Measurements from ENCODE around the gene C22orf39. TPM values are rescaled to one million over a fixed set of nuclear protein-coding genes. Genes with fewer than 3 reads are reported as not detected.

The C22orf39 gene
- total and polyA plus RNA-seq, 4 experiments from 2014 or later, result 40.5 to 58.3 (median 48.9) TPM

DNA sequence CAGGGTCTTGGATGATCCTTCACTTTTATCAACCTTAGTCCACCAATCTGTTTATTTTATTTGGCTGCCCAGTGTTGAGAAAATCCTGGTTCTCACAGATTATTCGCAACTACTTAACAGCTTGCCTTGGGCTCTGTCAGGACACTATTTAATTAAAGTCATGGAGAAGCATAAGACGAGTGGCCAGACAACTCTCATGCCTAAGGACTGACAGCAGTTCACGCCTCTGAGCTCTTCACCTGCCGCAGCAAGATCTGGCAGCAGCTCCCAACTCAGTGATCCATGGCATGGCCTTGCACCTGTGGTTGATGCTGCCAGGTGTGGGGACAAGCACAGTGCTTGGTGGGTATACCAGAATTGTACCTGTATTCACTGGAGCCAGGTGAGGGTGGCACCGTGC, 53.8 kb downstream of the C22orf39 start:
- DNase-seq, result no peak
- H3K9me3 ChIP-seq (ENCODE audit: control insufficient read depth in 1 of 2, low read length in 2 of 2), result no peaks in the 10 kb centered on the region
- H3K4me1 Mint-ChIP-seq, result no peaks in the 10 kb centered on the region
- H3K4me3 Mint-ChIP-seq, result no peak overlapping the region
- no peak overlapping the region for H3K27ac ChIP-seq (ENCODE audit: low read depth, low read length)
- peaks cover 0 to 2% (median 0%) of the 10 kb centered on the region in 8 donors for H3K9me3 Mint-ChIP-seq
- H3K27me3 ChIP-seq (ENCODE audit: insufficient read depth, low read length), result no peaks in the 10 kb centered on the region
- H3K4me1 ChIP-seq (ENCODE audit: insufficient read depth, low read length), result no peaks in the 10 kb centered on the region
- CTCF ChIA-PET (ENCODE audit: partially characterized antibody), result interaction anchor here (0.5 to 0.7 kb wide), 2 partner anchors 150 to 287 kb away, joined by 3 read pairs; no protein-coding TSS in a partner anchor
- intact Hi-C loops (cut with micrococcal nuclease), result no loop called here
- H3K27me3 Mint-ChIP-seq, result no peaks in the 10 kb centered on the region
- no peak overlapping the region for H3K4me3 ChIP-seq (ENCODE audit: low read length in 2 of 2)
- peaks cover 43 to 72% of the 10 kb centered on the region in 2 donors for H3K36me3 Mint-ChIP-seq
- no peak overlapping the region for H3K27ac Mint-ChIP-seq
- POLR2A ChIA-PET (ENCODE audit: partially characterized antibody), result no interaction called here
- H3K36me3 ChIP-seq (ENCODE audit: insufficient read depth, low read length), result peaks cover 81% of the 10 kb centered on the region

Other genes starting within 250 kb of the C22orf39 start
- 1 to 10 TPM in 1 of 2 experiments, under 1 TPM in 1; 0.80 to 1.7 TPM for gene CLTCL1, start 156.0 kb downstream of the C22orf39 start, total RNA-seq
- gene CLTCL1, start 156.0 kb downstream of the C22orf39 start, polyA plus RNA-seq, result not detected
- 10 to 100 TPM; 27.3 to 30.8 TPM for gene HIRA, start 16.0 kb downstream of the C22orf39 start, total RNA-seq
- 1 to 10 TPM; 1.4 to 7.9 TPM for gene HIRA, start 16.0 kb downstream of the C22orf39 start, polyA plus RNA-seq
- 10 to 100 TPM; 16.2 to 16.8 TPM for gene MRPL40, start 15.2 kb downstream of the C22orf39 start, total RNA-seq
- gene MRPL40, start 15.2 kb downstream of the C22orf39 start, polyA plus RNA-seq, result 10 to 100 TPM; 56.1 to 79.3 TPM
- gene UFD1, start 31.5 kb upstream of the C22orf39 start, total RNA-seq, result 10 to 100 TPM; 42.0 to 48.7 TPM
- 100 to 1,000 TPM in 1 of 2 donors, 10 to 100 TPM in 1; 81.3 to 126 TPM for gene UFD1, start 31.5 kb upstream of the C22orf39 start, polyA plus RNA-seq
- gene CDC45, start 32.2 kb upstream of the C22orf39 start, total RNA-seq, result under 1 TPM; 0.53 to 0.64 TPM
- gene CDC45, start 32.2 kb upstream of the C22orf39 start, polyA plus RNA-seq, result under 1 TPM in 1 of 2 donors, not detected in 1; 0.57 TPM
- gene CLDN5, start 76.7 kb upstream of the C22orf39 start, total RNA-seq, result not detected
- under 1 TPM; 0.18 to 0.72 TPM for gene CLDN5, start 76.7 kb upstream of the C22orf39 start, polyA plus RNA-seq

Measured in CD4-positive, alpha-beta memory T cell (primary cell).